ENCODE measurements around the gene DCTN2.

DNA sequence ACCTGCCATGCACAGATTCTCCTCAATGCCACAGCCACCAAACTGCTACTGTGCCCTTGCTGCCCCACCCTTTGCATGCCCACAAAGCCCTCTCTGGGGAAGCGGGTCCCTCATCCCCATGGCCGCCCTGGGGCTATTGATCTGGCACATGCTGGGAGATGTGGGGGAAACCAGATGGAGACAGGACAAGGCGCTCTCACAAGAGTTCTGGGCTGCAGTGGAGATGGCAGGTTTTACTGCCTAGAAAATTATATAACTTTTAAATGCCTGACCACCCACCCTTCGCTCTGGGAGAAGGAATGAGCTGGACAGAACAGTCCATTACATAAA, 33.4 kb upstream of the DCTN2 start:
- TF ChIP-seq, protein P1, sequence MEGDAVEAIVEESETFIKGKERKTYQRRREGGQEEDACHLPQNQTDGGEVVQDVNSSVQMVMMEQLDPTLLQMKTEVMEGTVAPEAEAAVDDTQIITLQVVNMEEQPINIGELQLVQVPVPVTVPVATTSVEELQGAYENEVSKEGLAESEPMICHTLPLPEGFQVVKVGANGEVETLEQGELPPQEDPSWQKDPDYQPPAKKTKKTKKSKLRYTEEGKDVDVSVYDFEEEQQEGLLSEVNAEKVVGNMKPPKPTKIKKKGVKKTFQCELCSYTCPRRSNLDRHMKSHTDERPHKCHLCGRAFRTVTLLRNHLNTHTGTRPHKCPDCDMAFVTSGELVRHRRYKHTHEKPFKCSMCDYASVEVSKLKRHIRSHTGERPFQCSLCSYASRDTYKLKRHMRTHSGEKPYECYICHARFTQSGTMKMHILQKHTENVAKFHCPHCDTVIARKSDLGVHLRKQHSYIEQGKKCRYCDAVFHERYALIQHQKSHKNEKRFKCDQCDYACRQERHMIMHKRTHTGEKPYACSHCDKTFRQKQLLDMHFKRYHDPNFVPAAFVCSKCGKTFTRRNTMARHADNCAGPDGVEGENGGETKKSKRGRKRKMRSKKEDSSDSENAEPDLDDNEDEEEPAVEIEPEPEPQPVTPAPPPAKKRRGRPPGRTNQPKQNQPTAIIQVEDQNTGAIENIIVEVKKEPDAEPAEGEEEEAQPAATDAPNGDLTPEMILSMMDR (IDR thresholded peaks at IDR 0.05), result no peak
- TF ChIP-seq POLR2A (IDR thresholded peaks at IDR 0.05), result no peak

Measured in thyroid gland (tissue), 4 donors.